ENCODE results near the gene TUFT1. TPM values are rescaled to one million over a fixed set of nuclear protein-coding genes. Genes with fewer than 3 reads are reported as not detected.
"Not testable (repeated sequence)": the region's sequence is repeated elsewhere in the genome, so short reads cannot be mapped to it uniquely, and the experiment has no call there.

Gene TUFT1
- total RNA-seq, 1 experiment from 2014 or later, result 12.3 TPM

DNA sequence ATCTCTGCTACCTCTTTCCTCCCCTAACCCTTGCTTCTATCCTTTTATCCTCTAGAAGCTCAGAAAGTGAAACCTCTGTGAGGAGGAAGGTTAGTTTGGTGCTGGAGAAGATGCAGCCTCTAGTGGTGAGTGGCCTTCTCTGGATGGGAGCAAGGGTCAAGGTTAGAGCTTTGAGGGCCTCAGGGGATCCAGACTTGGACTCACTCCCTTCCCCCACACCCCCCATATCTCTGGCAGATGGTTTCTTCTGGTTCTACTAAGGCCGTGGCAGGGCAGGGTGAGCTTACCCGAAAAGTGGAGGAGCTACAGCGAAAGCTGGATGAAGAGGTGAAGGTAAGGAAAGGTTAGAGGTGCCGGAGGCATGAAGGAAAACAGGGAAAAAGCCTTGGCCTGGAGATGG, 19.8 kb upstream of the TUFT1 start (continued):
- TF ChIP-seq REST (IDR thresholded peaks at IDR 0.05; ENCODE audit: low read depth) (no peak), CBX3 (IDR thresholded peaks at IDR 0.05; ENCODE audit: low read depth) (no peak), SRF (IDR thresholded peaks at IDR 0.05; ENCODE audit: low read depth) (no peak), CEBPB (IDR thresholded peaks at IDR 0.05; ENCODE audit: low read depth) (no peak)

- DNase-seq (ENCODE audit: low read depth, low spot score); H3K4me2 ChIP-seq (ENCODE audit: low read length); H4K20me1 ChIP-seq (ENCODE audit: insufficient read depth); H3K79me2 ChIP-seq (ENCODE audit: insufficient read depth, low read length); H2AFZ ChIP-seq (ENCODE audit: low read depth, low read length, poor library complexity, severe bottlenecking); RAD21 ChIA-PET (ENCODE audit: low non-redundant PET in 1 of 2, low total read pairs in 2 of 2, uncharacterized antibody in 2 of 2, unreplicated experiment in 2 of 2); H3K4me3 ChIP-seq (replicated peaks in 1 of 2; ENCODE audit: low read depth in 1 of 2, low read length in 2 of 2); H3K9me3 ChIP-seq (ENCODE audit: control insufficient read depth in 1 of 2, insufficient read depth in 1 of 2, low read depth in 1 of 2, low read length in 2 of 2); H3K4me1 ChIP-seq (ENCODE audit: control insufficient read depth in 1 of 2, insufficient read depth in 2 of 2, low read length in 2 of 2); H3K9ac ChIP-seq (ENCODE audit: low read length); H3K27ac ChIP-seq (ENCODE audit: low read depth, low read length); ATAC-seq; intact Hi-C loops (cut with micrococcal nuclease); H3K27me3 ChIP-seq (ENCODE audit: insufficient read depth, low read length); H3K9me2 ChIP-seq (ENCODE audit: insufficient read depth); CTCF ChIA-PET; BruUV-seq (replicated peaks): not testable (repeated sequence)
- POLR2A ChIA-PET, result interaction anchor here (1.7 kb wide), 1 partner anchor 17 kb away, joined by 8 read pairs; the partner anchor contains the start of gene TUFT1
- H3K36me3 ChIP-seq (ENCODE audit: control insufficient read depth in 1 of 2, insufficient read depth in 2 of 2, low read length in 2 of 2), result peaks cover 19 to 25% of the 10 kb centered on the region in 2 experiments; a peak in 3 of 4 replicates
Measured at GRCh38 chr1:151522427-151522826, 17.7 kb upstream of the TUFT1 start.

GRCh38 chr1:151523326-151523725, 16.8 kb upstream of the TUFT1 start:
- ChIA-PET POLR2A (interaction anchor here (1.7 kb wide), 1 partner anchor 16 kb away, joined by 8 read pairs; the partner anchor contains the start of gene TUFT1), RAD21 (ENCODE audit: low non-redundant PET in 1 of 2, low total read pairs in 2 of 2, uncharacterized antibody in 2 of 2, unreplicated experiment in 2 of 2) (no interaction called here), CTCF (no interaction called here)
- Histone ChIP-seq H4K20me1 (ENCODE audit: insufficient read depth) (no peaks in the 10 kb centered on the region), H3K9me3 (ENCODE audit: control insufficient read depth in 1 of 2, insufficient read depth in 1 of 2, low read depth in 1 of 2, low read length in 2 of 2) (no peaks in the 10 kb centered on the region), H3K27ac (ENCODE audit: low read depth, low read length) (no peak overlapping the region), H3K79me2 (ENCODE audit: insufficient read depth, low read length) (no peaks in the 10 kb centered on the region), H2AFZ (ENCODE audit: low read depth, low read length, poor library complexity, severe bottlenecking) (no peak overlapping the region), H3K36me3 (ENCODE audit: control insufficient read depth in 1 of 2, insufficient read depth in 2 of 2, low read length in 2 of 2) (peaks cover 19 to 24% of the 10 kb centered on the region in 2 experiments; a peak in 3 of 4 replicates), H3K9ac (ENCODE audit: low read length) (no peak overlapping the region), H3K4me1 (ENCODE audit: control insufficient read depth in 1 of 2, insufficient read depth in 2 of 2, low read length in 2 of 2) (no peaks in the 10 kb centered on the region), H3K4me2 (ENCODE audit: low read length) (no peak overlapping the region), H3K4me3 (replicated peaks in 1 of 2; ENCODE audit: low read depth in 1 of 2, low read length in 2 of 2) (no peak overlapping the region), H3K9me2 (ENCODE audit: insufficient read depth) (no peaks in the 10 kb centered on the region), H3K27me3 (ENCODE audit: insufficient read depth, low read length) (no peaks in the 10 kb centered on the region)
- intact Hi-C loops (cut with micrococcal nuclease), result no loop called here
- ATAC-seq, result no peak
- DNase-seq (ENCODE audit: low read depth, low spot score), result no peak
- BruUV-seq (replicated peaks), result no TSS peak
- TF ChIP-seq SIN3A (IDR thresholded peaks at IDR 0.05; ENCODE audit: low read depth), result no peak
- no peak for TF ChIP-seq CEBPB (IDR thresholded peaks at IDR 0.05; ENCODE audit: low read depth)
- TF ChIP-seq RAD21 (IDR thresholded peaks at IDR 0.05; ENCODE audit: low read depth), result no peak
- no peak for TF ChIP-seq ZFX (IDR thresholded peaks at IDR 0.05)
- TF ChIP-seq JUND (IDR thresholded peaks at IDR 0.05), result no peak
- TF ChIP-seq ELF1 (IDR thresholded peaks at IDR 0.05; ENCODE audit: borderline replicate concordance, low read depth), result no peak
- no peak for TF ChIP-seq YY1 (IDR thresholded peaks at IDR 0.05; ENCODE audit: extremely low read depth, insufficient replicate concordance, low read depth, low read length)
- no peak for TF ChIP-seq EGR1 (IDR thresholded peaks at IDR 0.05; ENCODE audit: low read depth)
- TF ChIP-seq SP1 (IDR thresholded peaks at IDR 0.05; ENCODE audit: low read depth), result no peak
- no peak for TF ChIP-seq CTCF (IDR thresholded peaks at IDR 0.05 in 2 of 3, conservative IDR thresholded peaks at IDR 0.05 in 1 of 3; ENCODE audit: borderline replicate concordance in 1 of 3, insufficient read depth in 1 of 3, low read depth in 2 of 3, low read length in 2 of 3)
- TF ChIP-seq POLR2AphosphoS5 (IDR thresholded peaks at IDR 0.05; ENCODE audit: low read depth, low read length), result no peak
- no peak for TF ChIP-seq EZH2 (IDR thresholded peaks at IDR 0.05)
- TF ChIP-seq CBX3 (IDR thresholded peaks at IDR 0.05; ENCODE audit: low read depth), result no peak
- TF ChIP-seq FOSL1 (IDR thresholded peaks at IDR 0.05; ENCODE audit: low read depth), result no peak
